Body of pancreas (tissue), 4 donors: Measurements from ENCODE around the gene DACH1.

Experiments
- POLR2A ChIP-seq, 3 donors: fragments of 450-650 bp; IDR thresholded peaks; one replicate each; pipeline ENCODE4 v1.6.1; 2016; ENCODE audit warnings: antibody characterized with exemption in 3 of 3, mild to moderate bottlenecking in 2 of 3
- TF ChIP-seq, protein P1 (sequence below), 7 experiments: fragments of 450-650 bp in 4 of 7; fragments of 200-600 bp in 3 of 7; sonication (generic) in 3 of 7; IDR thresholded peaks; one replicate each; pipeline ENCODE4 v1.5.1; 2016 to 2019; ENCODE audit warnings: antibody characterized with exemption in 7 of 7

DNA sequence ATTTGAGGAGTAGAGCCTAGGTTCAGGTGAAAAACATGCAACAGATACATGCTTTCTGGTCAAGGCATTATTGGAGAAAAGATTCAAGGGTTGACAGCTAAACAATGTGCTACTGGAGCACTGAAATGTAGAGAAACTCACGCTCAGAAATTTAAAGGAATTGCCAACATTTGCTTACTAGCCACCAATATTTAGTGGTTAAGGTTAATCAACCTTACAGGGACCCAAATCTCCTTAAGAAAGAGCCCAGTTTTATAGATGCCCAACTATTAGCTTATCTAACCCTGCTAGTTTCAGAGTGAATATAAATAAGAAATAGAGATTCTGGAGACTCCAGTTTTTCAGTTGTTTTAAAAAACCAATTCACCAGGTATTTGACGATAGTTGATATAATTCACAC lies 203.6 kb downstream of the DACH1 start:
- TF ChIP-seq, protein P1, sequence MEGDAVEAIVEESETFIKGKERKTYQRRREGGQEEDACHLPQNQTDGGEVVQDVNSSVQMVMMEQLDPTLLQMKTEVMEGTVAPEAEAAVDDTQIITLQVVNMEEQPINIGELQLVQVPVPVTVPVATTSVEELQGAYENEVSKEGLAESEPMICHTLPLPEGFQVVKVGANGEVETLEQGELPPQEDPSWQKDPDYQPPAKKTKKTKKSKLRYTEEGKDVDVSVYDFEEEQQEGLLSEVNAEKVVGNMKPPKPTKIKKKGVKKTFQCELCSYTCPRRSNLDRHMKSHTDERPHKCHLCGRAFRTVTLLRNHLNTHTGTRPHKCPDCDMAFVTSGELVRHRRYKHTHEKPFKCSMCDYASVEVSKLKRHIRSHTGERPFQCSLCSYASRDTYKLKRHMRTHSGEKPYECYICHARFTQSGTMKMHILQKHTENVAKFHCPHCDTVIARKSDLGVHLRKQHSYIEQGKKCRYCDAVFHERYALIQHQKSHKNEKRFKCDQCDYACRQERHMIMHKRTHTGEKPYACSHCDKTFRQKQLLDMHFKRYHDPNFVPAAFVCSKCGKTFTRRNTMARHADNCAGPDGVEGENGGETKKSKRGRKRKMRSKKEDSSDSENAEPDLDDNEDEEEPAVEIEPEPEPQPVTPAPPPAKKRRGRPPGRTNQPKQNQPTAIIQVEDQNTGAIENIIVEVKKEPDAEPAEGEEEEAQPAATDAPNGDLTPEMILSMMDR (IDR thresholded peaks at IDR 0.05): no peak
- no peak for TF ChIP-seq POLR2A (IDR thresholded peaks at IDR 0.05)
